ENCODE measurements around the gene UNC13A. TPM values are rescaled to one million over a fixed set of nuclear protein-coding genes. Genes with fewer than 3 reads are reported as not detected.

Gene UNC13A
- total RNA-seq, 1 donor from 2014 or later: 1.2 TPM

GRCh38 chr19:17658666-17659065, 29.5 kb downstream of the UNC13A start:
- Histone ChIP-seq H3K27ac (ENCODE audit: low read depth, low read length) (no peak overlapping the region), H3K36me3 (ENCODE audit: insufficient read depth, low read length) (no peaks in the 10 kb centered on the region), H3K9me3 (ENCODE audit: insufficient read depth, low read depth, low read length) (no peaks in the 10 kb centered on the region), H3K4me1 (ENCODE audit: insufficient read depth, low read length) (no peaks in the 10 kb centered on the region), H3K79me2 (ENCODE audit: insufficient read depth, low read length) (no peaks in the 10 kb centered on the region), H2AFZ (ENCODE audit: low read depth, low read length) (no peak overlapping the region), H4K20me1 (ENCODE audit: insufficient read depth, low read length) (no peaks in the 10 kb centered on the region), H3K4me3 (ENCODE audit: insufficient read depth, low read depth, low read length) (no peak overlapping the region), H3K27me3 (ENCODE audit: insufficient read depth, low read length) (no peaks in the 10 kb centered on the region), H3K4me2 (ENCODE audit: low read length) (no peak overlapping the region), H3K9ac (ENCODE audit: low read length) (no peak overlapping the region)
- DNase-seq (ENCODE audit: low read depth): no peak
- FAIRE-seq: no peak
- Mint-ChIP-seq H3K36me3 (ENCODE audit: low read depth, unreplicated experiment) (no peaks in the 10 kb centered on the region), H3K27ac (ENCODE audit: unreplicated experiment) (no peak overlapping the region), H3K27me3 (ENCODE audit: low read depth, unreplicated experiment) (peaks cover 11% of the 10 kb centered on the region), H3K4me3 (ENCODE audit: unreplicated experiment) (no peak overlapping the region), H3K4me1 (ENCODE audit: low read depth, unreplicated experiment) (no peaks in the 10 kb centered on the region), H3K9me3 (ENCODE audit: unreplicated experiment) (peaks cover 7% of the 10 kb centered on the region)
- no peak for TF ChIP-seq EZH2 (IDR thresholded peaks at IDR 0.05; ENCODE audit: insufficient read depth, low read length)
- TF ChIP-seq CTCF (IDR thresholded peaks at IDR 0.05; ENCODE audit: insufficient read depth, low read depth, low read length): no peak

- H3K4me1 ChIP-seq (ENCODE audit: insufficient read depth, low read length): no peaks in the 10 kb centered on the region
- H3K4me1 Mint-ChIP-seq (ENCODE audit: low read depth, unreplicated experiment): no peaks in the 10 kb centered on the region
- no peaks in the 10 kb centered on the region for H3K36me3 Mint-ChIP-seq (ENCODE audit: low read depth, unreplicated experiment)
- H3K36me3 ChIP-seq (ENCODE audit: insufficient read depth, low read length): no peaks in the 10 kb centered on the region
- no peaks in the 10 kb centered on the region for H4K20me1 ChIP-seq (ENCODE audit: insufficient read depth, low read length)
- H3K9me3 Mint-ChIP-seq (ENCODE audit: unreplicated experiment): peaks cover 7% of the 10 kb centered on the region
- no peaks in the 10 kb centered on the region for H3K79me2 ChIP-seq (ENCODE audit: insufficient read depth, low read length)
- DNase-seq (ENCODE audit: low read depth) (no peak), FAIRE-seq (no peak)
- no peak overlapping the region for H3K4me3 ChIP-seq (ENCODE audit: insufficient read depth, low read depth, low read length)
- H3K9ac ChIP-seq (ENCODE audit: low read length): no peak overlapping the region
- H3K27me3 ChIP-seq (ENCODE audit: insufficient read depth, low read length): no peaks in the 10 kb centered on the region
- H2AFZ ChIP-seq (ENCODE audit: low read depth, low read length): no peak overlapping the region
- H3K27ac Mint-ChIP-seq (ENCODE audit: unreplicated experiment): no peak overlapping the region
- no peaks in the 10 kb centered on the region for H3K9me3 ChIP-seq (ENCODE audit: insufficient read depth, low read depth, low read length)
- H3K27me3 Mint-ChIP-seq (ENCODE audit: low read depth, unreplicated experiment): peaks cover 11% of the 10 kb centered on the region
- H3K4me2 ChIP-seq (ENCODE audit: low read length): no peak overlapping the region
- no peak for TF ChIP-seq EZH2 (IDR thresholded peaks at IDR 0.05; ENCODE audit: insufficient read depth, low read length)
- no peak for TF ChIP-seq CTCF (IDR thresholded peaks at IDR 0.05; ENCODE audit: insufficient read depth, low read depth, low read length)
- no peak overlapping the region for H3K4me3 Mint-ChIP-seq (ENCODE audit: unreplicated experiment)
- no peak overlapping the region for H3K27ac ChIP-seq (ENCODE audit: low read depth, low read length)
Observed at GRCh38 chr19:17658240-17658639, 29.9 kb downstream of the UNC13A start.

GRCh38 chr19:17656970-17657369, 31.2 kb downstream of the UNC13A start:
- H3K36me3 ChIP-seq (ENCODE audit: insufficient read depth, low read length): no peaks in the 10 kb centered on the region
- H3K27me3 ChIP-seq (ENCODE audit: insufficient read depth, low read length): no peaks in the 10 kb centered on the region
- no peaks in the 10 kb centered on the region for H4K20me1 ChIP-seq (ENCODE audit: insufficient read depth, low read length)
- H3K79me2 ChIP-seq (ENCODE audit: insufficient read depth, low read length): no peaks in the 10 kb centered on the region
- FAIRE-seq (no peak), DNase-seq (ENCODE audit: low read depth) (no peak)
- no peak overlapping the region for H2AFZ ChIP-seq (ENCODE audit: low read depth, low read length)
- no peak overlapping the region for H3K9ac ChIP-seq (ENCODE audit: low read length)
- H3K27ac Mint-ChIP-seq (ENCODE audit: unreplicated experiment): no peak overlapping the region
- TF ChIP-seq CTCF (IDR thresholded peaks at IDR 0.05; ENCODE audit: insufficient read depth, low read depth, low read length) (no peak), EZH2 (IDR thresholded peaks at IDR 0.05; ENCODE audit: insufficient read depth, low read length) (no peak)
- H3K4me3 Mint-ChIP-seq (ENCODE audit: unreplicated experiment): no peak overlapping the region
- peaks cover 13% of the 10 kb centered on the region for H3K27me3 Mint-ChIP-seq (ENCODE audit: low read depth, unreplicated experiment)
- no peaks in the 10 kb centered on the region for H3K4me1 Mint-ChIP-seq (ENCODE audit: low read depth, unreplicated experiment)
- no peak overlapping the region for H3K4me2 ChIP-seq (ENCODE audit: low read length)
- no peaks in the 10 kb centered on the region for H3K9me3 ChIP-seq (ENCODE audit: insufficient read depth, low read depth, low read length)
- H3K27ac ChIP-seq (ENCODE audit: low read depth, low read length): no peak overlapping the region
- peaks cover 7% of the 10 kb centered on the region for H3K9me3 Mint-ChIP-seq (ENCODE audit: unreplicated experiment)
- H3K4me1 ChIP-seq (ENCODE audit: insufficient read depth, low read length): no peaks in the 10 kb centered on the region
- H3K4me3 ChIP-seq (ENCODE audit: insufficient read depth, low read depth, low read length): no peak overlapping the region
- no peaks in the 10 kb centered on the region for H3K36me3 Mint-ChIP-seq (ENCODE audit: low read depth, unreplicated experiment)
